Hepatic stellate cell (primary cell): Measurements from ENCODE around the gene RGMB.

Experiments used
- DNase-seq: peaks from one replicate; pipeline ENCODE4 v3.0.0; 2011; ENCODE audit warnings: low spot score

Gene RGMB

GRCh38 chr5:98827588-98828284 lies 54.3 kb downstream of the RGMB start:
- no peak for DNase-seq

- DNase-seq = no peak
Measured at GRCh38 chr5:98836175-98836574, 62.7 kb downstream of the RGMB start.

GRCh38 chr5:98839469-98840383 lies 66.3 kb downstream of the RGMB start:
- peak; percentile 6 for DNase-seq

GRCh38 chr5:98840946-98841345 lies 67.5 kb downstream of the RGMB start:
- no peak for DNase-seq

- DNase-seq = no peak
Measured at GRCh38 chr5:98843481-98843880, 70.0 kb downstream of the RGMB start.

GRCh38 chr5:98844865-98845264 lies 71.4 kb downstream of the RGMB start:
- DNase-seq = no peak

- DNase-seq = no peak
Measured at GRCh38 chr5:98845878-98846277, 72.4 kb downstream of the RGMB start.
